ENCODE results near the gene GNG11. TPM values are rescaled to one million over a fixed set of nuclear protein-coding genes. Genes with fewer than 3 reads are reported as not detected.

GNG11 gene
- total RNA-seq, 1 experiment from 2014 or later = 1.9 TPM

- H3K4me3 ChIP-seq (ENCODE audit: insufficient read depth, low read depth, low read length) = no peak overlapping the region
- no peaks in the 10 kb centered on the region for H3K36me3 ChIP-seq (replicated peaks; ENCODE audit: control insufficient read depth, insufficient read depth, low read length)
- H3K27me3 ChIP-seq (ENCODE audit: control insufficient read depth, insufficient read depth, low read length) = no peaks in the 10 kb centered on the region
- DNase-seq = no peak
These were observed 26.6 kb downstream of the GNG11 start for GRCh38 chr7:93948106-93948505.

GRCh38 chr7:93948873-93949272 lies 27.3 kb downstream of the GNG11 start:
- no peaks in the 10 kb centered on the region for H3K27me3 ChIP-seq (ENCODE audit: control insufficient read depth, insufficient read depth, low read length)
- no peaks in the 10 kb centered on the region for H3K36me3 ChIP-seq (replicated peaks; ENCODE audit: control insufficient read depth, insufficient read depth, low read length)
- DNase-seq = no peak
- no peak overlapping the region for H3K4me3 ChIP-seq (ENCODE audit: insufficient read depth, low read depth, low read length)

- H3K4me3 ChIP-seq (ENCODE audit: insufficient read depth, low read depth, low read length) = no peak overlapping the region
- no peaks in the 10 kb centered on the region for H3K36me3 ChIP-seq (replicated peaks; ENCODE audit: control insufficient read depth, insufficient read depth, low read length)
- H3K27me3 ChIP-seq (ENCODE audit: control insufficient read depth, insufficient read depth, low read length) = no peaks in the 10 kb centered on the region
- DNase-seq = no peak
These were observed 27.9 kb downstream of the GNG11 start for GRCh38 chr7:93949423-93949822.

GRCh38 chr7:93955304-93955703 lies 33.8 kb downstream of the GNG11 start:
- H3K4me3 ChIP-seq (ENCODE audit: insufficient read depth, low read depth, low read length) = no peak overlapping the region
- DNase-seq = no peak
- no peaks in the 10 kb centered on the region for H3K27me3 ChIP-seq (ENCODE audit: control insufficient read depth, insufficient read depth, low read length)
- H3K36me3 ChIP-seq (replicated peaks; ENCODE audit: control insufficient read depth, insufficient read depth, low read length) = no peaks in the 10 kb centered on the region

- no peaks in the 10 kb centered on the region for H3K36me3 ChIP-seq (replicated peaks; ENCODE audit: control insufficient read depth, insufficient read depth, low read length)
- no peak overlapping the region for H3K4me3 ChIP-seq (ENCODE audit: insufficient read depth, low read depth, low read length)
- no peaks in the 10 kb centered on the region for H3K27me3 ChIP-seq (ENCODE audit: control insufficient read depth, insufficient read depth, low read length)
- no peak for DNase-seq
These were observed 36.2 kb downstream of the GNG11 start for GRCh38 chr7:93957767-93958166.

- no peak overlapping the region for H3K4me3 ChIP-seq (ENCODE audit: insufficient read depth, low read depth, low read length)
- DNase-seq = no peak
- no peaks in the 10 kb centered on the region for H3K36me3 ChIP-seq (replicated peaks; ENCODE audit: control insufficient read depth, insufficient read depth, low read length)
- no peaks in the 10 kb centered on the region for H3K27me3 ChIP-seq (ENCODE audit: control insufficient read depth, insufficient read depth, low read length)
These were observed 36.7 kb downstream of the GNG11 start for GRCh38 chr7:93958216-93958615.

- H3K27me3 ChIP-seq (ENCODE audit: control insufficient read depth, insufficient read depth, low read length) = no peaks in the 10 kb centered on the region
- H3K4me3 ChIP-seq (ENCODE audit: insufficient read depth, low read depth, low read length) = no peak overlapping the region
- no peak for DNase-seq
- no peaks in the 10 kb centered on the region for H3K36me3 ChIP-seq (replicated peaks; ENCODE audit: control insufficient read depth, insufficient read depth, low read length)
These were observed 37.1 kb downstream of the GNG11 start for GRCh38 chr7:93958651-93959050.

- no peaks in the 10 kb centered on the region for H3K27me3 ChIP-seq (ENCODE audit: control insufficient read depth, insufficient read depth, low read length)
- no peak for DNase-seq
- no peak overlapping the region for H3K4me3 ChIP-seq (ENCODE audit: insufficient read depth, low read depth, low read length)
- H3K36me3 ChIP-seq (replicated peaks; ENCODE audit: control insufficient read depth, insufficient read depth, low read length) = no peaks in the 10 kb centered on the region
These were observed 39.5 kb downstream of the GNG11 start for GRCh38 chr7:93960986-93961385.

- H3K4me3 ChIP-seq (ENCODE audit: insufficient read depth, low read depth, low read length) = no peak overlapping the region
- DNase-seq = no peak
- H3K27me3 ChIP-seq (ENCODE audit: control insufficient read depth, insufficient read depth, low read length) = no peaks in the 10 kb centered on the region
- no peaks in the 10 kb centered on the region for H3K36me3 ChIP-seq (replicated peaks; ENCODE audit: control insufficient read depth, insufficient read depth, low read length)
These were observed 42.7 kb downstream of the GNG11 start for GRCh38 chr7:93964262-93964661.

GRCh38 chr7:93964813-93965212 lies 43.3 kb downstream of the GNG11 start:
- H3K4me3 ChIP-seq (ENCODE audit: insufficient read depth, low read depth, low read length) = no peak overlapping the region
- no peak for DNase-seq
- no peaks in the 10 kb centered on the region for H3K36me3 ChIP-seq (replicated peaks; ENCODE audit: control insufficient read depth, insufficient read depth, low read length)
- H3K27me3 ChIP-seq (ENCODE audit: control insufficient read depth, insufficient read depth, low read length) = no peaks in the 10 kb centered on the region

- no peak for DNase-seq
- Histone ChIP-seq H3K36me3 (replicated peaks; ENCODE audit: control insufficient read depth, insufficient read depth, low read length) (no peaks in the 10 kb centered on the region), H3K4me3 (ENCODE audit: insufficient read depth, low read depth, low read length) (no peak overlapping the region), H3K27me3 (ENCODE audit: control insufficient read depth, insufficient read depth, low read length) (no peaks in the 10 kb centered on the region)
These were observed 47.5 kb downstream of the GNG11 start for GRCh38 chr7:93968911-93969620.

- no peak overlapping the region for H3K4me3 ChIP-seq (ENCODE audit: insufficient read depth, low read depth, low read length)
- no peaks in the 10 kb centered on the region for H3K36me3 ChIP-seq (replicated peaks; ENCODE audit: control insufficient read depth, insufficient read depth, low read length)
- no peaks in the 10 kb centered on the region for H3K27me3 ChIP-seq (ENCODE audit: control insufficient read depth, insufficient read depth, low read length)
- no peak for DNase-seq
These were observed 50.6 kb downstream of the GNG11 start for GRCh38 chr7:93972029-93972725.

- no peak for DNase-seq
- H3K4me3 ChIP-seq (ENCODE audit: insufficient read depth, low read depth, low read length) = no peak overlapping the region
- H3K36me3 ChIP-seq (replicated peaks; ENCODE audit: control insufficient read depth, insufficient read depth, low read length) = no peaks in the 10 kb centered on the region
- no peaks in the 10 kb centered on the region for H3K27me3 ChIP-seq (ENCODE audit: control insufficient read depth, insufficient read depth, low read length)
These were observed 51.6 kb downstream of the GNG11 start for GRCh38 chr7:93973134-93973533.

GRCh38 chr7:93977211-93977950 lies 55.8 kb downstream of the GNG11 start:
- H3K4me3 ChIP-seq (ENCODE audit: insufficient read depth, low read depth, low read length) = no peak overlapping the region
- no peaks in the 10 kb centered on the region for H3K27me3 ChIP-seq (ENCODE audit: control insufficient read depth, insufficient read depth, low read length)
- no peak for DNase-seq
- H3K36me3 ChIP-seq (replicated peaks; ENCODE audit: control insufficient read depth, insufficient read depth, low read length) = no peaks in the 10 kb centered on the region

All from H7 (cell line).